A549 (cell line): ENCODE results near the gene ASXL3. TPM values are rescaled to one million over a fixed set of nuclear protein-coding genes. Genes with fewer than 3 reads are reported as not detected.

Experiments
- ATAC-seq, 2 experiments: fragments of 200-7000 bp in 1 of 2; fragments of >200 bp in 1 of 2; cut with Nextera tagmentation in 1 of 2; cut with Tn5 transposase in 1 of 2; 3 replicates each; pipeline versions ENCODE4 v1.8.0 to v1.9.1; 2018 to 2020; ENCODE audit warnings: mild to moderate bottlenecking in 1 of 2, moderate library complexity in 1 of 2
- CTCF ChIA-PET: fragments of 300-600 bp; sonication (Branson Sonifier 250); formaldehyde crosslinking; extraction: SDS; loops from one replicate; lab custom pipeline; 2021; ENCODE audit warnings: antibody characterized with exemption, inconsistent platforms; lab: Yijun Ruan, JAX
- POLR2A ChIA-PET: fragments of 350-600 bp; formaldehyde crosslinking; extraction: SDS; loops from one replicate; lab custom pipeline; 2021; ENCODE audit warnings: antibody characterized with exemption, inconsistent platforms; lab: Yijun Ruan, JAX
- DNase-seq, 2 experiments: peaks; one replicate each; pipeline versions ENCODE4 v3.0.0 to v3.0.0-alpha.2; 2011 to 2016; ENCODE audit warnings: low read depth in 1 of 2, low spot score in 1 of 2
- FAIRE-seq: peaks from 2 replicates; lab custom pipeline; 2011; peaks lifted over from hg19 to GRCh38; lab: Jason Lieb, UNC
- H3K27ac ChIP-seq, 2 experiments: fragments of >200 bp; sonication (Bioruptor Twin); formaldehyde crosslinking; 3 replicates each; pipeline ENCODE4 v1.5.1; 2016 to 2017
- H3K4me1 ChIP-seq: fragments of >200 bp; sonication (Bioruptor Twin); formaldehyde crosslinking; 3 replicates; pipeline ENCODE4 v1.6.1; 2016
- H3K4me2 ChIP-seq: fragments of >200 bp; sonication (Bioruptor Twin); formaldehyde crosslinking; 3 replicates; pipeline ENCODE4 v1.6.1; 2016
- H3K4me3 ChIP-seq: fragments of >200 bp; sonication (Bioruptor Twin); formaldehyde crosslinking; 3 replicates; pipeline ENCODE4 v1.5.1; 2016
- H3K9me3 ChIP-seq: fragments of >200 bp; sonication (Bioruptor Twin); formaldehyde crosslinking; 3 replicates; pipeline ENCODE4 v1.6.1; 2016
- BHLHE40 ChIP-seq: IDR thresholded peaks from 2 replicates; pipeline ENCODE4 v1.6.1; 2012; ENCODE audit warnings: low read depth, low read length, inconsistent platforms
- E2F6 ChIP-seq: IDR thresholded peaks from 2 replicates; pipeline ENCODE4 v1.6.1; 2012; ENCODE audit warnings: low read depth, borderline replicate concordance
- ELK1 ChIP-seq: fragments of 150-350 bp; IDR thresholded peaks from 2 replicates; pipeline ENCODE4 v1.6.1; 2014; ENCODE audit warnings: low read depth, mild to moderate bottlenecking, low read length
- EP300 ChIP-seq, 2 experiments: fragments of >200 bp; sonication (Bioruptor Twin); formaldehyde crosslinking; IDR thresholded peaks; 2 replicates in 1 of 2; 3 replicates in 1 of 2; pipeline ENCODE4 v1.6.1; 2016 to 2017
- ESRRA ChIP-seq: fragments of 150-350 bp; IDR thresholded peaks from 2 replicates; pipeline ENCODE4 v1.6.1; 2014; ENCODE audit warnings: mild to moderate bottlenecking, low read length, borderline replicate concordance
- FOXS1 ChIP-seq: fragments of 250-450 bp; sonication (Bioruptor Pico); IDR thresholded peaks from 2 replicates; pipeline ENCODE4 v1.5.0; 2020; ENCODE audit warnings: mild to moderate bottlenecking, moderate library complexity
- HOXB5 ChIP-seq: fragments of 250-450 bp; sonication (Bioruptor Pico); IDR thresholded peaks from 2 replicates; pipeline ENCODE4 v1.5.0; 2020; ENCODE audit warnings: mild to moderate bottlenecking, moderate library complexity
- KDM5A ChIP-seq: fragments of 200-600 bp; sonication (generic); IDR thresholded peaks from 2 replicates; pipeline ENCODE4 v1.6.1; 2016; ENCODE audit warnings: antibody characterized with exemption, mild to moderate bottlenecking
- NPAS2 ChIP-seq: fragments of 250-450 bp; sonication (Bioruptor Pico); IDR thresholded peaks from 2 replicates; pipeline ENCODE4 v1.8.0; 2022; ENCODE audit warnings: mild to moderate bottlenecking, moderate library complexity, borderline replicate concordance
- NR3C1 ChIP-seq: fragments of >200 bp; sonication (Bioruptor Twin); formaldehyde crosslinking; IDR thresholded peaks from 3 replicates; pipeline ENCODE4 v1.6.1; 2017
- PHF8 ChIP-seq: fragments of 200-600 bp; sonication (generic); IDR thresholded peaks from 2 replicates; pipeline ENCODE4 v1.6.1; 2016; ENCODE audit warnings: low read depth, mild to moderate bottlenecking, antibody characterized with exemption, moderate library complexity, borderline replicate concordance
- POLR2AphosphoS2 ChIP-seq: conservative IDR thresholded peaks from 2 replicates; pipeline ENCODE4 v1.6.1; 2012; ENCODE audit warnings: low read length, improper control_type of control experiment, inconsistent platforms
- RFX5 ChIP-seq: fragments of 450-650 bp; IDR thresholded peaks from 2 replicates; pipeline ENCODE4 v1.7.1; 2014; ENCODE audit warnings: antibody characterized with exemption, mild to moderate bottlenecking, moderate library complexity
- ZC3H11A ChIP-seq: fragments of 450-650 bp; IDR thresholded peaks from 2 replicates; pipeline ENCODE4 v1.6.1; 2014; ENCODE audit warnings: antibody characterized with exemption, mild to moderate bottlenecking
- ZFP36 ChIP-seq: fragments of 450-650 bp; IDR thresholded peaks from 2 replicates; pipeline ENCODE4 v1.6.1; 2014; ENCODE audit warnings: borderline replicate concordance; ENCODE audit not compliant: partially characterized antibody
- ZNF302 ChIP-seq: fragments of 250-450 bp; sonication (Bioruptor Pico); IDR thresholded peaks from 2 replicates; pipeline ENCODE4 v1.9.0; 2021; ENCODE audit warnings: inconsistent platforms, mild to moderate bottlenecking, moderate library complexity
- ZSCAN20 ChIP-seq: fragments of 250-450 bp; sonication (Bioruptor Pico); IDR thresholded peaks from 2 replicates; pipeline ENCODE4 v1.8.0; 2022; ENCODE audit warnings: mild to moderate bottlenecking, moderate library complexity
- WGBS: methylation state at CpG from one replicate; pipeline ENCODE4 v1.1.6; 2017; ENCODE audit errors: missing lambda C conversion rate; 5-methylcytosine and 5-hydroxymethylcytosine counted together
- polyA plus RNA-seq, 4 experiments: library from polyadenylated mRNA; depleted of rRNA in 3 of 4; stranded (reverse); fragments of >200 nt; fragmentation: RNase III in 1 of 4; extraction: RNeasy Plus Mini Kit Qiagen cat#74134 plus additional on column Dnase treatment in 1 of 4; gene quantifications; 2 replicates in 3 of 4; 3 replicates in 1 of 4; pipeline ENCODE4 v1.2.3, GENCODE V29; 2011 to 2017
- TF ChIP-seq, protein P1 (sequence below): fragments of 250-450 bp; sonication (Bioruptor Pico); IDR thresholded peaks from 2 replicates; pipeline ENCODE4 v1.5.0; 2020; ENCODE audit warnings: low read depth, mild to moderate bottlenecking, moderate library complexity
- TF ChIP-seq, protein P2 (sequence below): fragments of 450-650 bp; IDR thresholded peaks from 2 replicates; pipeline ENCODE4 v1.6.1; 2014; ENCODE audit warnings: antibody characterized with exemption
- TF ChIP-seq, protein P3 (sequence below): fragments of >200 bp; sonication (Bioruptor Twin); formaldehyde crosslinking; IDR thresholded peaks from 2 replicates; pipeline ENCODE4 v1.6.1; 2016

Gene ASXL3
- polyA plus RNA-seq, 2 of the 4 experiments (the other 2 are of a cell fraction) = not detected

GRCh38 chr18:33733376-33733775 lies 155.4 kb downstream of the ASXL3 start:
- CTCF ChIA-PET = interaction anchor here (0.9 kb wide), 1 partner anchor 10 kb away, joined by 4 read pairs; no protein-coding TSS in a partner anchor
- no peak for DNase-seq
- Histone ChIP-seq H3K9me3 (no peaks in the 10 kb centered on the region), H3K27ac (no peak overlapping the region), H3K4me3 (no peak overlapping the region)
- no peak for FAIRE-seq
- POLR2A ChIA-PET = no interaction called here
- TF ChIP-seq ZNF302 (no peak), FOXS1 (no peak), PHF8 (no peak), ZSCAN20 (CRISPR knock-in tag) (no peak), NPAS2 (CRISPR knock-in tag) (no peak), BHLHE40 (no peak), KDM5A (no peak), POLR2AphosphoS2 (no peak), RFX5 (no peak), ELK1 (no peak), HOXB5 (CRISPR knock-in tag) (no peak), ZFP36 (no peak), NR3C1 (no peak), EP300 (IDR thresholded peaks at IDR 0.05) (no peak), ESRRA (no peak), ZC3H11A (no peak)
- TF ChIP-seq, protein P1, sequence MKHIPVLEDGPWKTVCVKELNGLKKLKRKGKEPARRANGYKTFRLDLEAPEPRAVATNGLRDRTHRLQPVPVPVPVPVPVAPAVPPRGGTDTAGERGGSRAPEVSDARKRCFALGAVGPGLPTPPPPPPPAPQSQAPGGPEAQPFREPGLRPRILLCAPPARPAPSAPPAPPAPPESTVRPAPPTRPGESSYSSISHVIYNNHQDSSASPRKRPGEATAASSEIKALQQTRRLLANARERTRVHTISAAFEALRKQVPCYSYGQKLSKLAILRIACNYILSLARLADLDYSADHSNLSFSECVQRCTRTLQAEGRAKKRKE (CRISPR knock-in tag) = no peak
- TF ChIP-seq, all 56 proteins: peak for 0
- H3K4me1 ChIP-seq = no peaks in the 10 kb centered on the region
- no peak for ATAC-seq
- no peak overlapping the region for H3K4me2 ChIP-seq

DNA sequence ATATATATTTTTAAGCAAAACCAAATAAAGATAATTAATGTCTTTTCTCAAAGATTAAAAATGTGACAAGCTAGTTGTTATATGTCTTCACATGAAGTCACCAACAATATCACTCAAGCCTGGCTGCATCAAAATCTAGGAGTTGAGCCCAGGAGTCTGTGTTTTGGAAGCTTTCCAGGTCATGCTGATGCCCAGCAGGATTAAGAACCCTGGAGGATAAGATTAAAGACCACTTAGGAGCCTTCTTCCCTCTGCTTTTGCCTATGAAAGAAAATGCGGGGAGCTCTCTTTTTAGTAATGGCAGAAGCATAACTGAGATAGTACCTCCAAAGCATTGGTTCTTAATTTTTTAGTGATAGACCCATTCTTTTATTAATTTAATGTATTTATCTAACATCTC lies 157.4 kb downstream of the ASXL3 start:
- no peak for ATAC-seq
- CTCF ChIA-PET = no interaction called here
- no peak overlapping the region for H3K4me2 ChIP-seq
- H3K27ac ChIP-seq = no peak overlapping the region
- H3K9me3 ChIP-seq = no peaks in the 10 kb centered on the region
- DNase-seq = no peak
- 18% methylated on average over 1 of the region's 1 CpG for WGBS
- TF ChIP-seq RFX5 = no peak
- TF ChIP-seq, protein P2, sequence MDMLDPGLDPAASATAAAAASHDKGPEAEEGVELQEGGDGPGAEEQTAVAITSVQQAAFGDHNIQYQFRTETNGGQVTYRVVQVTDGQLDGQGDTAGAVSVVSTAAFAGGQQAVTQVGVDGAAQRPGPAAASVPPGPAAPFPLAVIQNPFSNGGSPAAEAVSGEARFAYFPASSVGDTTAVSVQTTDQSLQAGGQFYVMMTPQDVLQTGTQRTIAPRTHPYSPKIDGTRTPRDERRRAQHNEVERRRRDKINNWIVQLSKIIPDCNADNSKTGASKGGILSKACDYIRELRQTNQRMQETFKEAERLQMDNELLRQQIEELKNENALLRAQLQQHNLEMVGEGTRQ = no peak
- TF ChIP-seq E2F6 = no peak
- TF ChIP-seq NR3C1 = no peak
- TF ChIP-seq POLR2AphosphoS2 = no peak
- TF ChIP-seq, protein P1 (CRISPR knock-in tag) = no peak
- TF ChIP-seq HOXB5 (CRISPR knock-in tag) = no peak
- TF ChIP-seq BHLHE40 = no peak
- no peak for TF ChIP-seq ELK1
- TF ChIP-seq, protein P3, sequence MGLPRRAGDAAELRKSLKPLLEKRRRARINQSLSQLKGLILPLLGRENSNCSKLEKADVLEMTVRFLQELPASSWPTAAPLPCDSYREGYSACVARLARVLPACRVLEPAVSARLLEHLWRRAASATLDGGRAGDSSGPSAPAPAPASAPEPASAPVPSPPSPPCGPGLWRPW = no peak
- TF ChIP-seq, all 56 proteins: peak for 0
- POLR2A ChIA-PET = no interaction called here
- no peak for FAIRE-seq
- no peaks in the 10 kb centered on the region for H3K4me1 ChIP-seq
- H3K4me3 ChIP-seq = no peak overlapping the region
